ENCODE measurements around the gene WIPF2. TPM values are rescaled to one million over a fixed set of nuclear protein-coding genes. Genes with fewer than 3 reads are reported as not detected.

The WIPF2 gene
- total RNA-seq, 1 experiment from 2014 or later, result 12.8 TPM

GRCh38 chr17:40247926-40248495, 28.9 kb downstream of the WIPF2 start:
- no peak for DNase-seq (ENCODE audit: low read depth)

DNA sequence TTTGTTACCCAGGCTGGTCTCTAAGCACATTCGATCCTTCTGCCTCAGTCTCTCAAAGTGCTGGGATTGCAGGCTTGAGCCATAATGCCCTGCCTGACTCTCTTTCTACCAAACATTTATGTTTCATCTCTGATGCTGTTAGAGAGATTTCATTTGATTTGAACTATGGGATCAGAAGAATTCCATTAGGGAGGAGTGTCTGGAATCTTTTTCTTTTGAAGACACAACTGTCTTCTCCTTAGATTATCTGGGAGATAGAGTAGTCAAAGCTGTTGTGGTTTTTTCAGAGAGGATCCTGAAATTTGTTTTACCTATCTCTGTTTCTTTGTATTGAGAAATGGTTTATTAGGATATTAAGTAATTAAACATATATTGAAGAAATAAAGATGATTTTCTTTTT, 29.4 kb downstream of the WIPF2 start:
- DNase-seq (ENCODE audit: low read depth), result no peak

DNA sequence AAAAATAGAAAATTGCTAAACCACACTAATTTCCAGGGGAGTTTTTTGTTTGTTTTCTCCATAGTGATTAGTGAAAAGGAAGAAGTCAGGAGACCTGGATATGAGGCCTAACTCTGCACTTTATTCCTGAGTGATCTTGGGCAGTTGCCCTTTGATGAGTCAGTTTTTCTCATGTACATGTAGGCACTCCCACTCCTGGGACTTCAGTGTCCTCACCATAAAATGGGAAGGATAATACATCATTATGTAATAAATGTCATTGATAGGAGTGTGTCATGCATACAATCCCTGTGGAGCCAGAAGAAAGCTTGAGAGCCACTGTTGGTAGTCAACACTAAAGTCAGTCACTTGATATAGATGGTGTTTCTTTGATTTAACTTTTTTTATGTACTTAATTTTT, 32.5 kb downstream of the WIPF2 start:
- peak; percentile 96 for DNase-seq (ENCODE audit: low read depth)

DNA sequence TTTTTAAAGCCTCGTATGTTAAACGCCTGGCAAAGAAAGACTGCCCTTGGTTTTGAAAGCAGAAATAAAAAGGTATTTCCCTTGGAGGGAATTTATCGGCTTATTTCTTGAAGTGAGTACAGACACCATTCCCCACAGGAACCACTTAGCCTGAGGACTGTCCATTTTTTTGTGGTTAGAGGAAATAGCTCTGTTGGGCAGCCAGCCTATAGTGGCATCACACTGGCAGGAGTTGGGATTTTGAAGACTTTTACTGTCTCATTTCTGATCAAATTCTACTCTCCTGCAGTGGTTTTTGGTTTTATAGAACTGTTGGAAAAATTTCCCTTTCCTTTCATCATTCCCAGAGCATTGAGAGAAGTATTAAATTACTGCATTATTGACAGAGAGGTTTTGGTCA, 34.5 kb downstream of the WIPF2 start:
- peak; percentile 77 for DNase-seq (ENCODE audit: low read depth)

- no peak for DNase-seq (ENCODE audit: low read depth)
Observed at GRCh38 chr17:40259505-40259904, 40.4 kb downstream of the WIPF2 start.

DNA sequence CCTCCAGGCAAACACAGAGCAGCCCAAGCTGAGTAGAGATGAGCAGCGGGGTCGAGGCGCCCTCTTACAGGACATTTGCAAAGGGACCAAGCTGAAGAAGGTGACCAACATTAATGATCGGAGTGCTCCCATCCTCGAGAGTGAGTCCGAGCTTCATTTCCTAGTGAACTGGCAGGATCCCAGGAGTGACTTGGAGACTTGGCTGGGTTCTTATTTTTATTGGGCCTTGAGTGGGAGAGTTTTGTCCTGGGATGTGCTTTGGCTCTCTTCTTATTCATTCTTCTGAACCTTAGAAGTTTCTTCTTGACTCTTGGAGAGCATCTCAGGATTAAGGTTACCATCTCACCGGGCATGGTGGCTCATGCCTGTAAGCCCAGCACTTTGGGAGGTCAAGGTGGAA, 41.4 kb downstream of the WIPF2 start:
- DNase-seq (ENCODE audit: low read depth), result no peak

DNA sequence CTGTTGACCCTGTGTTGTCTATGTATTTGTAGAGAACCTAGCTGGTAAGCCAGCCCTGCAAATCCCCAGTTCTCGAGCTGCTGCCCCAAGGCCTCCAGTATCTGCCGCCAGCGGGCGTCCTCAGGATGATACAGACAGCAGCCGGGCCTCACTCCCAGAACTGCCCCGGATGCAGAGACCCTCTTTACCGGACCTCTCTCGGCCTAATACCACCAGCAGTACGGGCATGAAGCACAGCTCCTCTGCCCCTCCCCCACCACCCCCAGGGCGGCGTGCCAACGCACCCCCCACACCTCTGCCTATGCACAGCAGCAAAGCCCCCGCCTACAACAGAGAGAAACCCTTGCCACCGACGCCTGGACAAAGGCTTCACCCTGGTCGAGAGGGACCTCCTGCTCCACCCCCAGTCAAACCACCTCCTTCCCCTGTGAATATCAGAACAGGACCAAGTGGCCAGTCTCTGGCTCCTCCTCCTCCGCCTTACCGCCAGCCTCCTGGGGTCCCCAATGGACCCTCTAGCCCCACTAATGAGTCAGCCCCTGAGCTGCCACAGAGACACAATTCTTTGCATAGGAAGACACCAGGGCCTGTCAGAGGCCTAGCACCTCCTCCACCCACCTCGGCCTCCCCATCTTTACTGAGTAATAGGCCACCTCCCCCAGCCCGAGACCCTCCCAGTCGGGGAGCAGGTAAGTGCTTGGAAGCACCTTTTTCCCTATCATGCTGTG, 45.5 kb downstream of the WIPF2 start:
- no peak for DNase-seq (ENCODE audit: low read depth)

- no peak for DNase-seq (ENCODE audit: low read depth)
Observed at GRCh38 chr17:40265337-40265736, 46.2 kb downstream of the WIPF2 start.

- DNase-seq (ENCODE audit: low read depth), result no peak
Observed at GRCh38 chr17:40266882-40267281, 47.8 kb downstream of the WIPF2 start.

- DNase-seq (ENCODE audit: low read depth), result no peak
Observed at GRCh38 chr17:40268141-40268712, 49.1 kb downstream of the WIPF2 start.

- DNase-seq (ENCODE audit: low read depth), result no peak
Observed at GRCh38 chr17:40278414-40278813, 59.3 kb downstream of the WIPF2 start.

- no peak for DNase-seq (ENCODE audit: low read depth)
Observed at GRCh38 chr17:40279402-40279801, 60.3 kb downstream of the WIPF2 start.

GRCh38 chr17:40281663-40282062, 62.6 kb downstream of the WIPF2 start:
- peak; percentile 51 for DNase-seq (ENCODE audit: low read depth)

GRCh38 chr17:40283662-40284061, 64.6 kb downstream of the WIPF2 start:
- peak; percentile 95 for DNase-seq (ENCODE audit: low read depth)

DNA sequence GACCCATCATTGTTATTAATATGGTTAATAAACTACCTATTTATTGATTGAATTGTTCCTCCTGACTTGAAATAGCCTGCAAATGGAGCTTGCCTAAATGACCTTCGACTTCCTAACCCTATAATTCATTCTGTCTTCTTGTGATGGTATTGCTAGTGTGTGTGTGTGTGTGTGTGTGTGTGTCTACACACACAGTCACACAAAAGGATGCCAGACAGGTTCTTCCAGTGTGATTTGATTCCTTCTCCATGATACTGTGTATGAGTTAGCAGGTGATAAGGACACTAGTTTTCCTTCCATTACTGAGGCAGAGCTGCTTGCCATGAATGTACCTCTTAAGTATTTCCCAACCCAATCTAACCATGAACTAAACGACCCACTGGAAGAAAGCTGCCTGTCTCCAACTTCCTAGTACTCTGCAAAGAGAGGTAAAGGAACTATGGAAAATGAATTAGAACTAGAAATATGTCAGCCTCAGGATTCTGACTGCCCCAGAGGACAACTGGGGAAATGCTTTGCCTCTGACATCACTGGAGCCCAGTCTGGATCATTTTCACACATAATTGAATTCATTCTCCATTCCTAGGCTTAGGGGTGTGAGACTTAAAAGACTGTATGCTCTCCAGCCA, 65.1 kb downstream of the WIPF2 start:
- DNase-seq (ENCODE audit: low read depth), result peak; percentile 73

DNA sequence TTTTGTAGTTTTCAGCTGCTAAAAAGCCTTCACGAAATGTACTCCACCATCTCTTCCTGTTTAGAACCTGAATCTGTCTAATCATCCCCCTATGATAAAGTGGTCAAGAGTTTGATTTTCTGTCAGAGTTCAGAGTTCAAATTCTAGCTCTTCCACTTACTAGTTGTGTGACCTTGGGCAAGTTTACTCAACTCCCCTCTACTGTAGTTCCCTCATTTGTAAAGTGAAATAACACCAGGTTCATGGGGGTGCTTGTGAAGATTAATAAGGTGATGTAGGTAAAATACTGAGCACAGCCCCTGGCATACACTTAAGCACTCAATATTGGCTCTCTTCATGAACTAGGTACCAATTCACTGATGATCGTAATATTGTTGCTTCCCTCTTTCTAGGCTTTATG, 67.4 kb downstream of the WIPF2 start:
- no peak for DNase-seq (ENCODE audit: low read depth)

GRCh38 chr17:40287159-40287493, 68.0 kb downstream of the WIPF2 start:
- DNase-seq (ENCODE audit: low read depth), result no peak

- peak; percentile 99 for DNase-seq (ENCODE audit: low read depth)
Observed at GRCh38 chr17:40287494-40288369, 68.6 kb downstream of the WIPF2 start, which contains the start of gene CDC6. TSS of gene CDC6 (plus strand) at chr17:40287879. CDS start at chr17:40289421, 1,542 bp downstream.

GRCh38 chr17:40290629-40291280, 71.7 kb downstream of the WIPF2 start:
- peak; percentile 87 for DNase-seq (ENCODE audit: low read depth)

GRCh38 chr17:40291281-40291664, 72.2 kb downstream of the WIPF2 start:
- no peak for DNase-seq (ENCODE audit: low read depth)

GRCh38 chr17:40293363-40293762, 74.3 kb downstream of the WIPF2 start:
- no peak for DNase-seq (ENCODE audit: low read depth)

All from M059J (cell line).